GM12878 (cell line): Measurements from ENCODE around the gene AGRN. TPM values are rescaled to one million over a fixed set of nuclear protein-coding genes. Genes with fewer than 3 reads are reported as not detected.

ENCODE experiments used
- ATAC-seq: fragments of 200-7000 bp; cut with Tn5 transposase; 3 replicates; pipeline ENCODE4 v1.9.1; 2020; ENCODE audit warnings: mild to moderate bottlenecking, moderate library complexity
- BruUV-seq: library from RNA; stranded (reverse); fragments of 400-500 nt; replicated peaks from 2 replicates; lab custom pipeline; 2021; lab: Mats Ljungman, UMichigan
- CTCF ChIA-PET: fragments of 300-600 bp; sonication (Branson Sonifier 250); formaldehyde crosslinking; extraction: SDS; loops from one replicate; lab custom pipeline; 2021; ENCODE audit warnings: inconsistent platforms; lab: Yijun Ruan, JAX
- POLR2A ChIA-PET: fragments of 350-600 bp; formaldehyde crosslinking; extraction: SDS; loops from one replicate; lab custom pipeline; 2021; ENCODE audit warnings: inconsistent platforms; lab: Charles Lee
- RAD21 ChIA-PET: fragments of 300-600 bp; sonication (Branson Sonifier 250); formaldehyde crosslinking; loops from one replicate; lab custom pipeline; 2023; ENCODE audit warnings: antibody characterized with exemption; ENCODE audit not compliant: unreplicated experiment; lab: Charles Lee
- SMC1A ChIA-PET: fragments of 300-600 bp; sonication (Branson Sonifier 250); formaldehyde crosslinking; loops from one replicate; lab custom pipeline; 2023; ENCODE audit not compliant: unreplicated experiment, uncharacterized antibody; lab: Charles Lee
- DNase-seq: peaks from one replicate; pipeline ENCODE4 v3.0.0-alpha.2; 2011; ENCODE audit warnings: low read depth, low spot score
- FAIRE-seq: peaks from 3 replicates; lab custom pipeline; 2011; peaks lifted over from hg19 to GRCh38; lab: Jason Lieb, UNC
- H2AFZ ChIP-seq: 2 replicates; pipeline ENCODE4 v1.6.0; 2011; ENCODE audit warnings: low read depth, low read length, control low read depth; ENCODE audit not compliant: control insufficient read depth
- H3K27ac ChIP-seq: 2 replicates; pipeline ENCODE4 v1.5.1; 2011; ENCODE audit warnings: control low read depth; ENCODE audit not compliant: control insufficient read depth, insufficient read depth
- H3K27me3 ChIP-seq, 2 experiments: replicated peaks in 1 of 2; 2 replicates each; pipeline versions ENCODE4 v1.6.0 to v1.6.1; 2011; ENCODE audit warnings: low read length in 1 of 2; ENCODE audit not compliant: control insufficient read depth in 2 of 2, insufficient read depth in 2 of 2
- H3K36me3 ChIP-seq, 2 experiments: 2 replicates each; pipeline ENCODE4 v1.5.1; 2011; ENCODE audit warnings: low read length in 1 of 2; ENCODE audit not compliant: control insufficient read depth in 2 of 2, insufficient read depth in 2 of 2
- H3K4me1 ChIP-seq: 2 replicates; pipeline ENCODE4 v1.6.1; 2011; ENCODE audit warnings: mild to moderate bottlenecking, low read length, moderate library complexity, mixed read lengths; ENCODE audit not compliant: control insufficient read depth, insufficient read depth
- H3K4me2 ChIP-seq: 2 replicates; pipeline ENCODE4 v1.6.0; 2011; ENCODE audit warnings: control low read depth; ENCODE audit not compliant: control insufficient read depth, insufficient read depth
- H3K4me3 ChIP-seq: fragments of 200-600 bp; sonication (generic); 2 replicates; pipeline ENCODE4 v1.5.1; 2016
- H3K79me2 ChIP-seq: 2 replicates; pipeline ENCODE4 v1.6.0; 2011; ENCODE audit warnings: low read length; ENCODE audit not compliant: control insufficient read depth, insufficient read depth
- H3K9ac ChIP-seq: 2 replicates; pipeline ENCODE4 v1.8.0; 2011; ENCODE audit warnings: low read length, control low read depth, mixed read lengths; ENCODE audit not compliant: control insufficient read depth, insufficient read depth
- H3K9me3 ChIP-seq: replicated peaks from 3 replicates; pipeline ENCODE4 v1.5.1; 2011; ENCODE audit warnings: mild to moderate bottlenecking, low read length; ENCODE audit not compliant: control insufficient read depth, insufficient read depth
- H4K20me1 ChIP-seq: 2 replicates; pipeline ENCODE4 v1.6.0; 2011; ENCODE audit not compliant: control insufficient read depth, insufficient read depth
- BCL11A ChIP-seq: IDR thresholded peaks from 2 replicates; pipeline ENCODE4 v1.6.1; 2011; ENCODE audit warnings: low read depth, low read length
- CEBPB ChIP-seq, 2 experiments: fragments of 150-350 bp in 1 of 2; IDR thresholded peaks; 2 replicates each; pipeline ENCODE4 v1.6.1; 2012 to 2014; ENCODE audit warnings: low read depth in 2 of 2, low read length in 2 of 2, borderline replicate concordance in 1 of 2, inconsistent platforms in 1 of 2
- CHD4 ChIP-seq: fragments of 200-600 bp; sonication (generic); IDR thresholded peaks from 2 replicates; pipeline ENCODE4 v1.6.1; 2016; ENCODE audit warnings: mild to moderate bottlenecking
- E2F4 ChIP-seq: IDR thresholded peaks from 2 replicates; pipeline ENCODE4 v1.6.1; 2012; ENCODE audit warnings: low read depth, low read length, improper control_type of control experiment
- ELK1 ChIP-seq: IDR thresholded peaks from 2 replicates; pipeline ENCODE4 v1.6.1; 2012; ENCODE audit warnings: low read depth, low read length, improper control_type of control experiment
- KDM1A ChIP-seq: fragments of 200-600 bp; sonication (generic); IDR thresholded peaks from 2 replicates; pipeline ENCODE4 v1.6.1; 2016; ENCODE audit warnings: borderline replicate concordance
- LARP7 ChIP-seq: fragments of 450-650 bp; IDR thresholded peaks from 2 replicates; pipeline ENCODE4 v1.6.1; 2017; ENCODE audit warnings: mild to moderate bottlenecking
- MTA3 ChIP-seq: IDR thresholded peaks from 2 replicates; pipeline ENCODE4 v1.6.1; 2012; ENCODE audit warnings: low read length, inconsistent platforms, borderline replicate concordance
- NBN ChIP-seq: fragments of 450-650 bp; IDR thresholded peaks from 2 replicates; pipeline ENCODE4 v1.6.1; 2016
- NR2C2 ChIP-seq: IDR thresholded peaks from 2 replicates; pipeline ENCODE4 v1.6.1; 2011; ENCODE audit warnings: borderline replicate concordance, low read depth; ENCODE audit not compliant: control insufficient read depth, insufficient read length
- RB1 ChIP-seq: fragments of 450-650 bp; formaldehyde crosslinking; IDR thresholded peaks from 2 replicates; pipeline ENCODE4 v1.6.1; 2017; ENCODE audit warnings: mild to moderate bottlenecking, borderline replicate concordance
- SREBF1 ChIP-seq: IDR thresholded peaks from 2 replicates; pipeline ENCODE4 v1.6.1; 2012; ENCODE audit warnings: mild to moderate bottlenecking, low read length
- WGBS: methylation state at CpG from one replicate; pipeline ENCODE4 v1.1.6; 2016; ENCODE audit warnings: low lambda C conversion rate; ENCODE audit not compliant: insufficient replicate concordance, insufficient coverage; ENCODE audit errors: missing lambda C conversion rate; 5-methylcytosine and 5-hydroxymethylcytosine counted together
- in situ Hi-C: fragments of 300-500 bp; cut with MboI; formaldehyde crosslinking; loops from 9 replicates; pipeline ENCODE4 v1.14.3; 2018; ENCODE audit warnings: mixed read lengths
- intact Hi-C: fragments of 100-400 bp; cut with micrococcal nuclease; formaldehyde crosslinking; loops from one replicate; pipeline ENCODE4 v1.14.2; 2022; ENCODE audit not compliant: unreplicated experiment
- polyA plus RNA-seq, 11 experiments: library from polyadenylated mRNA; depleted of rRNA in 4 of 11; unstranded in 6 of 11; stranded (reverse) in 5 of 11; fragments of >200 nt; fragmentation: Nextera tagmentation in 4 of 11; fragmentation: Illumina TruSeq in 1 of 11; extraction: Ambion mirVana in 4 of 11; extraction: Trizol in 1 of 11; gene quantifications; 1 replicate in 1 of 11; 2 replicates in 10 of 11; pipeline versions ENCODE4 v1.2.1 to v1.2.3, GENCODE V29; 2011 to 2016; ENCODE audit warnings: inconsistent platforms in 2 of 11, missing spikeins in 2 of 11, low read depth in 1 of 11
- total RNA-seq, 4 experiments: library from RNA; depleted of rRNA in 3 of 4; stranded (reverse); fragments of >200 nt in 3 of 4; fragmentation: Illumina TruSeq in 1 of 4; extraction: Trizol in 1 of 4; gene quantifications; 2 replicates each; pipeline versions ENCODE4 v1.2.1 to v1.2.3, GENCODE V29; 2013 to 2021
- TF ChIP-seq, protein P1 (sequence below): fragments of 450-650 bp; IDR thresholded peaks from 2 replicates; pipeline ENCODE4 v1.6.1; 2016; ENCODE audit warnings: mild to moderate bottlenecking
- TF ChIP-seq, protein P2 (sequence below): fragments of 450-650 bp; IDR thresholded peaks from 2 replicates; pipeline ENCODE4 v1.6.1; 2016; ENCODE audit warnings: mild to moderate bottlenecking, moderate library complexity, borderline replicate concordance

The AGRN gene
- total and polyA plus RNA-seq, 10 of the 15 experiments (the other 5 are each of a cell fraction or from before 2014, with no cell fraction given), result 0.02 to 41.8 (median 4.1) TPM

DNA sequence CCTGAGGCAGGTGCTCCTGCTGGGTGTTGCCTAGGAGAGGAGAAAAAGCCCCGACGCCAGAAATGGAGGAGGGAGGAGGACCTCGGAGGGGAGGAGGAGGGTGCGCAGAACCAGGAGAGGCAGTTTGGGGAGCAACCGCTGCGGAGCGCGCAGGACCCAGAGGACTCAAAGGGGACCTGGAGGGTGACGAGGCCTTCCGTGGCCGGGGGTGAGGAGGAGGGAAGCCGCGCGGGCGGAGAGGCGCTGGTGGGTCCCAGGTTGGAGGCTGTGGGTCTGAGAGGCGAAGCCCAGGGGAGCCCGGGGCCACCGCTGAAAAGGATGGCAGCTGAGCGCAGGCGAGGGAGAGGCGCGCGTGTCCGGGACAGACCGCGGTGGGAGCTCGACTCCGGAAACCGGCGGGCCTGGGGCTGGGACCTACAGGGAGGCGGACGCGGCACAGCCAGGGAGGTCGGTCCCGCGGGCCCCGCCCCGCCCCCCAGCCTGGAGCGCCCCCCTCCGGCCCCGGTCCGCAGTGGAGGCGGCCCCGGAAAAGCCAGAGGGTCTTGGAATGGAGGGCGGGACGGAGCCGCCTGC, 39.1 kb downstream of the AGRN start:
- in situ Hi-C loops (no loop called here), intact Hi-C loops (loop anchor here (1.0 kb wide), 1 partner anchor 26 kb away; no protein-coding TSS in a partner anchor)
- Histone ChIP-seq H3K27ac (no peak overlapping the region), H3K9me3 (no peaks in the 10 kb centered on the region), H3K9ac (peak overlapping the region; percentile 8; the same call in 1 of the 2 replicates), H4K20me1 (no peaks in the 10 kb centered on the region), H2AFZ (peak overlapping the region; percentile 72), H3K4me2 (peak overlapping the region; percentile 99), H3K4me3 (peak overlapping the region; percentile 67; the same call in 1 of the 2 replicates), H3K36me3 (peaks cover 0 to 3% of the 10 kb centered on the region in 2 experiments; a peak in 1 of 4 replicates), H3K79me2 (no peaks in the 10 kb centered on the region), H3K27me3 (no peaks in the 10 kb centered on the region), H3K4me1 (peaks cover 24% of the 10 kb centered on the region)
- RAD21 ChIA-PET, result interaction anchor here (1.0 to 1.6 kb wide), 9 partner anchors 20 to 153 kb away, joined by 3 to 15 read pairs (median 4); partner anchors contain the start of gene ISG15
- SMC1A ChIA-PET, result interaction anchor here (1.0 to 1.1 kb wide), 2 partner anchors 26 to 83 kb away, joined by 3 read pairs; no protein-coding TSS in a partner anchor
- 2% methylated on average over 35 of the region's 48 CpGs for WGBS
- no peak for DNase-seq
- CTCF ChIA-PET, result interaction anchor here (0.7 to 8.7 kb wide), 10 partner anchors 15 to 154 kb away, joined by 3 to 83 read pairs (median 4); partner anchors contain the start of genes ISG15 and PLEKHN1
- peak; percentile 49 for ATAC-seq
- FAIRE-seq, result no peak
- no TSS peak for BruUV-seq
- POLR2A ChIA-PET, result interaction anchor here (0.6 to 1.9 kb wide), 6 partner anchors 19 to 192 kb away, joined by 3 to 9 read pairs (median 4); partner anchors contain the start of gene ISG15
- TF ChIP-seq, protein P1, sequence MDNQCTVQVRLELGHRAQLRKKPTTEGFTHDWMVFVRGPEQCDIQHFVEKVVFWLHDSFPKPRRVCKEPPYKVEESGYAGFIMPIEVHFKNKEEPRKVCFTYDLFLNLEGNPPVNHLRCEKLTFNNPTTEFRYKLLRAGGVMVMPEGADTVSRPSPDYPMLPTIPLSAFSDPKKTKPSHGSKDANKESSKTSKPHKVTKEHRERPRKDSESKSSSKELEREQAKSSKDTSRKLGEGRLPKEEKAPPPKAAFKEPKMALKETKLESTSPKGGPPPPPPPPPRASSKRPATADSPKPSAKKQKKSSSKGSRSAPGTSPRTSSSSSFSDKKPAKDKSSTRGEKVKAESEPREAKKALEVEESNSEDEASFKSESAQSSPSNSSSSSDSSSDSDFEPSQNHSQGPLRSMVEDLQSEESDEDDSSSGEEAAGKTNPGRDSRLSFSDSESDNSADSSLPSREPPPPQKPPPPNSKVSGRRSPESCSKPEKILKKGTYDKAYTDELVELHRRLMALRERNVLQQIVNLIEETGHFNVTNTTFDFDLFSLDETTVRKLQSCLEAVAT, result 0 out of 2 replicates have a peak, but pooled peaks have one; percentile 18
- TF ChIP-seq BCL11A (no peak), E2F4 (no peak), CHD4 (no peak), ELK1 (no peak), KDM1A (no peak), LARP7 (0 out of 2 replicates have a peak, but pooled peaks have one; percentile 38), NR2C2 (no peak), MTA3 (no peak), RB1 (no peak), SREBF1 (no peak), CEBPB (IDR thresholded peaks at IDR 0.05; ENCODE audit: borderline replicate concordance in 1 of 2, low read depth in 2 of 2, low read length in 2 of 2) (no peak), NBN (peak; percentile 67; the same call in 1 of the 2 replicates)
- TF ChIP-seq, protein P2, sequence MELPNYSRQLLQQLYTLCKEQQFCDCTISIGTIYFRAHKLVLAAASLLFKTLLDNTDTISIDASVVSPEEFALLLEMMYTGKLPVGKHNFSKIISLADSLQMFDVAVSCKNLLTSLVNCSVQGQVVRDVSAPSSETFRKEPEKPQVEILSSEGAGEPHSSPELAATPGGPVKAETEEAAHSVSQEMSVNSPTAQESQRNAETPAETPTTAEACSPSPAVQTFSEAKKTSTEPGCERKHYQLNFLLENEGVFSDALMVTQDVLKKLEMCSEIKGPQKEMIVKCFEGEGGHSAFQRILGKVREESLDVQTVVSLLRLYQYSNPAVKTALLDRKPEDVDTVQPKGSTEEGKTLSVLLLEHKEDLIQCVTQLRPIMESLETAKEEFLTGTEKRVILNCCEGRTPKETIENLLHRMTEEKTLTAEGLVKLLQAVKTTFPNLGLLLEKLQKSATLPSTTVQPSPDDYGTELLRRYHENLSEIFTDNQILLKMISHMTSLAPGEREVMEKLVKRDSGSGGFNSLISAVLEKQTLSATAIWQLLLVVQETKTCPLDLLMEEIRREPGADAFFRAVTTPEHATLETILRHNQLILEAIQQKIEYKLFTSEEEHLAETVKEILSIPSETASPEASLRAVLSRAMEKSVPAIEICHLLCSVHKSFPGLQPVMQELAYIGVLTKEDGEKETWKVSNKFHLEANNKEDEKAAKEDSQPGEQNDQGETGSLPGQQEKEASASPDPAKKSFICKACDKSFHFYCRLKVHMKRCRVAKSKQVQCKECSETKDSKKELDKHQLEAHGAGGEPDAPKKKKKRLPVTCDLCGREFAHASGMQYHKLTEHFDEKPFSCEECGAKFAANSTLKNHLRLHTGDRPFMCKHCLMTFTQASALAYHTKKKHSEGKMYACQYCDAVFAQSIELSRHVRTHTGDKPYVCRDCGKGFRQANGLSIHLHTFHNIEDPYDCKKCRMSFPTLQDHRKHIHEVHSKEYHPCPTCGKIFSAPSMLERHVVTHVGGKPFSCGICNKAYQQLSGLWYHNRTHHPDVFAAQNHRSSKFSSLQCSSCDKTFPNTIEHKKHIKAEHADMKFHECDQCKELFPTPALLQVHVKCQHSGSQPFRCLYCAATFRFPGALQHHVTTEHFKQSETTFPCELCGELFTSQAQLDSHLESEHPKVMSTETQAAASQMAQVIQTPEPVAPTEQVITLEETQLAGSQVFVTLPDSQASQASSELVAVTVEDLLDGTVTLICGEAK, result no peak
